ENCODE results near the gene NBEAL1.

- TF ChIP-seq CTCF (IDR thresholded peaks at IDR 0.05) = no peak
- TF ChIP-seq POLR2A (IDR thresholded peaks at IDR 0.05) = no peak
- TF ChIP-seq EP300 (IDR thresholded peaks at IDR 0.05) = no peak
Measured at GRCh38 chr2:203195331-203196036, 180.8 kb downstream of the NBEAL1 start.

Data from tibial nerve (tissue), 4 donors.